Neural cell (in vitro differentiated cells): ENCODE data around the gene DNAAF9.

Experiments used
- EP300 ChIP-seq: fragments of 450-650 bp; conservative IDR thresholded peaks from 2 replicates; pipeline ENCODE4 v1.6.1; 2014; ENCODE audit warnings: antibody characterized with exemption, mild to moderate bottlenecking, moderate library complexity; ENCODE audit not compliant: poor library complexity, severe bottlenecking
- MXI1 ChIP-seq: fragments of 450-650 bp; conservative IDR thresholded peaks from 2 replicates; pipeline ENCODE4 v1.6.1; 2014; ENCODE audit warnings: antibody characterized with exemption, mild to moderate bottlenecking; ENCODE audit not compliant: poor library complexity, severe bottlenecking
- POLR2AphosphoS5 ChIP-seq: IDR thresholded peaks from 2 replicates; pipeline ENCODE4 v1.6.1; 2012
- RAD21 ChIP-seq: fragments of 450-650 bp; conservative IDR thresholded peaks from 2 replicates; pipeline ENCODE4 v1.6.1; 2014; ENCODE audit warnings: antibody characterized with exemption, mild to moderate bottlenecking, moderate library complexity
- REST ChIP-seq: IDR thresholded peaks from 2 replicates; pipeline ENCODE4 v1.6.1; 2012; ENCODE audit warnings: borderline replicate concordance
- TF ChIP-seq, protein P1 (sequence below): fragments of 450-650 bp; IDR thresholded peaks from 2 replicates; pipeline ENCODE4 v1.5.1; 2014; ENCODE audit warnings: antibody characterized with exemption, mild to moderate bottlenecking, moderate library complexity; ENCODE audit not compliant: poor library complexity, severe bottlenecking

GRCh38 chr20:3378138-3378537 is 29.3 kb downstream of the DNAAF9 start:
- TF ChIP-seq MXI1 (no peak), RAD21 (no peak), EP300 (no peak), REST (no peak), POLR2AphosphoS5 (no peak)
- TF ChIP-seq, protein P1, sequence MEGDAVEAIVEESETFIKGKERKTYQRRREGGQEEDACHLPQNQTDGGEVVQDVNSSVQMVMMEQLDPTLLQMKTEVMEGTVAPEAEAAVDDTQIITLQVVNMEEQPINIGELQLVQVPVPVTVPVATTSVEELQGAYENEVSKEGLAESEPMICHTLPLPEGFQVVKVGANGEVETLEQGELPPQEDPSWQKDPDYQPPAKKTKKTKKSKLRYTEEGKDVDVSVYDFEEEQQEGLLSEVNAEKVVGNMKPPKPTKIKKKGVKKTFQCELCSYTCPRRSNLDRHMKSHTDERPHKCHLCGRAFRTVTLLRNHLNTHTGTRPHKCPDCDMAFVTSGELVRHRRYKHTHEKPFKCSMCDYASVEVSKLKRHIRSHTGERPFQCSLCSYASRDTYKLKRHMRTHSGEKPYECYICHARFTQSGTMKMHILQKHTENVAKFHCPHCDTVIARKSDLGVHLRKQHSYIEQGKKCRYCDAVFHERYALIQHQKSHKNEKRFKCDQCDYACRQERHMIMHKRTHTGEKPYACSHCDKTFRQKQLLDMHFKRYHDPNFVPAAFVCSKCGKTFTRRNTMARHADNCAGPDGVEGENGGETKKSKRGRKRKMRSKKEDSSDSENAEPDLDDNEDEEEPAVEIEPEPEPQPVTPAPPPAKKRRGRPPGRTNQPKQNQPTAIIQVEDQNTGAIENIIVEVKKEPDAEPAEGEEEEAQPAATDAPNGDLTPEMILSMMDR: no peak
